Bone marrow (tissue), 2 donors: Measurements from ENCODE around the gene SPAG7.

Source experiments
- DNase-seq, 2 donors: peaks; one replicate each; lab custom pipeline; 2025; lab: John Stamatoyannopoulos, UW

The SPAG7 gene

DNA sequence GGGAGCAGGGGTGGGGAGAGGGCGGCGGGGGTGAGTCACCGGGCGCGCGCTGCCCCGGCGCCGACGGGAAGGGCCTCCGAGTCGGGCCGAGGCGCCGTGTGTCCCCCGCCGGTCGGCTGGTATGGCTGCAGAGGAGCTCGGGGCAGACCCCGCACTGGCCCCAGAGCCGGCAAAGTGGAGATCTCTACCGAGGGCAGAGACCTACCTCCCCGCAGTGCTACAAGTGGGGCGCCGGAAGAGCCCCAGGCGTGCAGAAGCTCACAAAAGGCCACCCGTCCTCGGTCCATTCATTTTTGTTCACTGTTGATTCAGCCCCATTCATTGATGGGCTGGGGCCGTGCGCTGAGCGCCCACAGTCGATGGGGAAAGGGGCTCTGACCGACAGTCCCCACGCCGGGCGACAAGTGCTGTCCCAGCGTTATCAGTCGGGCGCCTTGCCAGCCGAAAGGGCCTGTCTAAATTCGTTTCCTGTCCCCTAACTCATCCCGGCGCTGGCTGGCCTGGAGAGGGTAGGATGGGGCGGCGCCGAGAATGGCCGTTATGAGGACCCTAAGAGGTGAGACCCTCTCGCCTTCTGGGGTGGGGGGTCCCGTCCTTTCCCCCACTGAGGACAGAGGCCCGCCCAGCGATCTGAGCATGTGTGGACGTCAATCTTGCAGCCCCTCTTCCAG is 17.4 kb downstream of the SPAG7 start:
- DNase-seq, result no peak

GRCh38 chr17:4949321-4950074 is 18.1 kb downstream of the SPAG7 start:
- peak; percentile 29 to 88 for DNase-seq

GRCh38 chr17:4948931-4949320 is 18.7 kb downstream of the SPAG7 start:
- peak in 1 of 2 donors; percentile 56 for DNase-seq

GRCh38 chr17:4948166-4948930 is 19.3 kb downstream of the SPAG7 start, which contains the start of gene PFN1:
TSS of gene PFN1 (minus strand) at chr17:4948530. CDS start at chr17:4948394, 136 bp downstream.
- peak; percentile 84 to 94 for DNase-seq

GRCh38 chr17:4947411-4948165 is 20.0 kb downstream of the SPAG7 start:
- DNase-seq, result peak in 1 of 2 donors; percentile 62

GRCh38 chr17:4947010-4947410 is 20.6 kb downstream of the SPAG7 start:
- DNase-seq, result no peak

DNA sequence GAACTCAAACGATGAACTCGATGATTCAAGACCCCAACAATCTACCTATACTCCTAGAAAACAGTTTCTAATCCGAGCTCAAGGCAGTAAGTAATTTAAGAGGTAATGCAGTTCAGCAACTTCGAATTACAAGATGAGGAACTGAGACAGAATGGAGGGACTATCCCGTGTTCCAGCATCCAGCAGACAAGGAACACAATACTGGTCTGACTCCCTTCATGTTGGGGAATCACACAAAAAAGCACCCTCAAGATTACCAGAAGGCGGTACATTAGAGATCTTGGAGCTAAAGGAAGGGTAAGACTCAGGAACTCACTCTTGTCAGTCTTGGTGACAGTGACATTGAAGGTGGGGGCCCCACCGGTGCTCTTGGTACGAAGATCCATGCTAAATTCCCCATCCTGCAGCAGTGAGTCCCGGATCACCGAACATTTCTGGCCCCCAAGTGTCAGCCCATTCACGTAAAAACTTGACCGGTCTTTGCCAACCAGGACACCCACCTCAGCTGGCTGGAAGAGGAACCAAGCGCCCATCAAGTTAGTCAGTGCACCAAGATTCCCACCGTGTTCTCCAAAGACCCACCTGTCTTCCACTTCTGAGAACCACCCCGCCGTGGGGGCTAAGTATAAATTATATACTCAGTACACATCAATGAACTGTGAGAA is 21.2 kb downstream of the SPAG7 start:
- no peak for DNase-seq

- no peak for DNase-seq
These were observed 21.7 kb downstream of the SPAG7 start for GRCh38 chr17:4945944-4946280.

- DNase-seq, result peak; percentile 41 to 46
These were observed 22.3 kb downstream of the SPAG7 start for GRCh38 chr17:4945176-4945943.

DNA sequence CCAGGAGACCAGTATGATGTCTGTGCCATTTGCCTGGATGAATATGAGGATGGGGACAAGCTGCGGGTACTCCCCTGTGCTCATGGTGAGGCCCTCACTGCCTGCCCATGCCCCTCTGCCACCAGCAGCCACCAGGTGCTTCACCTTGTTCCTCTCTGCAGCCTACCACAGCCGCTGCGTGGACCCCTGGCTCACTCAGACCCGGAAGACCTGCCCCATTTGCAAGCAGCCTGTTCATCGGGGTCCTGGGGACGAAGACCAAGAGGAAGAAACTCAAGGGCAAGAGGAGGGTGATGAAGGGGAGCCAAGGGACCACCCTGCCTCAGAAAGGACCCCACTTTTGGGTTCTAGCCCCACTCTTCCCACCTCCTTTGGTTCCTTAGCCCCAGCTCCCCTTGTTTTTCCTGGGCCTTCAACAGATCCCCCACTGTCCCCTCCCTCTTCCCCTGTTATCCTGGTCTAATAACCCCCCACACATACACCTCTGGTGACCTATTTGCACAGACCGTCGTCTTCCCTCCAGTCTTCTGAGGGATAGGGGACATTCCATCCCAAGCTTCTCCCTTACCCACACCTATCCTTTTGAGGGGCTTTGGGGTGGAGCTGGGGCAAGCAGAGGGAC is 23.0 kb downstream of the SPAG7 start:
- DNase-seq, result no peak

DNA sequence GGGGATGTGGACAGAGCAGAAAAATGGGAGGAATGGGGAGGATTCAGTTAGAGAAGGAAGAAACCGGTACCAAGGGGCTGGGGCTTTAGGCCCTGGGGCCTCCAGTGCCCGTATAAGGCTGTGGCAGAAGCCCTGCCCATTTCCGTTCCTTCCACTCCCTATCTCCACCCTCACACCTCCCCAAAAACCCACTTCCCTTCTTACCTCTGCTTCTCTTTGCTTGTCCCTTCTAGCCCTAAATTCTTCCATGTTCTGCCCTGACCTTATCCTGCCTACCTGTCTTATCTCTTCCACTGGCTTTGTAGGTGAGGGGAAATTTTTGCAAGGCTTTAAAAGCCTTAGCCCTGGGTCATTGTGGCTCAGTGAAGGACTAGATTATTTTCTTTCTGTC is 23.5 kb downstream of the SPAG7 start:
- DNase-seq, result peak in 1 of 2 donors; percentile 29

DNA sequence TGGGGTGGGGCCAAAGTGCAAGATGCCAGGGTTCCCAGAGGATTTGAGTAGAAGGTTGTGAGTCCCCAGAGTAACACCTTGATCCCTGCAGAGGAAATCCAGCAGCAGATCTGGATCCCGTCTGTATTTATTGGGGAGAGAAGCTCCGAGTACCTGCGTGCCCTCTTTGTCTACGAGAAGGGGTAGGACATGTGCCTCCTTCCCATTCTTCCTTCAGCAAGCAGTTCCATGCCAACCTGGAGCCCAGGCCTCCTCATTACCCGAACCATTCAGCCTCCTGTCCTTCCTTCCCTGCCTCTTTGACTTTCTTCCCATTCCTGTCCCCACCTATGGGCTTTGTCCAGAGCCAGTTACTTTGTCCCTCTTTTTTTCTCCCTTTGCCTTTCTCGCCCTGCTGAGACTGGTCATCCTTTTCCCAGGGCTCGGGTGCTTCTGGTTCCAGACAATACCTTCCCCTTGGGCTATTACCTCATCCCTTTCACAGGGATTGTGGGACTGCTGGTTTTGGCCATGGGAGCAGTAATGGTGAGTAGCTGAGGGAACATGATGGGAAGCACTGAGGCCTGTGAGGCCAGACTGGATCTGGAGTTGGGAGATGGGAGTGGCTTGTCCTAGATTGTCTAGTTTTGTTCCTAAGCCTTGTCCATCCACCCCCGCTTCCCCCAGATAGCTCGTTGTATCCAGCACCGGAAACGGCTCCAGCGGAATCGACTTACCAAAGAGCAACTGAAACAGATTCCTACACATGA is 24.7 kb downstream of the SPAG7 start:
- DNase-seq, result no peak

GRCh38 chr17:4941319-4941610 is 26.4 kb downstream of the SPAG7 start:
- no peak for DNase-seq

GRCh38 chr17:4940555-4941318 is 26.9 kb downstream of the SPAG7 start:
- no peak for DNase-seq

GRCh38 chr17:4939796-4940554 is 27.6 kb downstream of the SPAG7 start, which contains the start of the genes RNF167 and SLC25A11:
TSS of gene RNF167 (plus strand) at chr17:4940268. CDS start at chr17:4940910, 642 bp downstream.
TSS of gene SLC25A11 (minus strand) at chr17:4940046. CDS start at chr17:4939910, 136 bp downstream.
- peak; percentile 93 to 100 for DNase-seq

DNA sequence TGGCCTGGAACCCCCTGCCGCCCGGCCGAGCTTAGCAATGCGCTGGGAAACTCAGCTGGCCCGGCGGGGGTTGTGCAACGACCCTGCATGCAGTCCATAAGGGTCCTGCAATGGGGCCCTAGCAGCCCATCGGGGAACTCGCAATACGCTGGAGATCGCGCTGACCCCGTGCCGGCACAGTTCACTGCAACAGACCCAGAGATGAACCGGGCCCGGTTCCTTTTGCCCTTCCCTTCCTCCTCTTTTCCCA is 28.1 kb downstream of the SPAG7 start:
- DNase-seq, result no peak

- no peak for DNase-seq
These were observed 28.7 kb downstream of the SPAG7 start for GRCh38 chr17:4938688-4939545.
